Measurements from ENCODE around the gene GRM8. TPM values are rescaled to one million over a fixed set of nuclear protein-coding genes. Genes with fewer than 3 reads are reported as not detected.

GRM8 gene
- total RNA-seq, 1 donor from 2014 or later: not detected

DNA sequence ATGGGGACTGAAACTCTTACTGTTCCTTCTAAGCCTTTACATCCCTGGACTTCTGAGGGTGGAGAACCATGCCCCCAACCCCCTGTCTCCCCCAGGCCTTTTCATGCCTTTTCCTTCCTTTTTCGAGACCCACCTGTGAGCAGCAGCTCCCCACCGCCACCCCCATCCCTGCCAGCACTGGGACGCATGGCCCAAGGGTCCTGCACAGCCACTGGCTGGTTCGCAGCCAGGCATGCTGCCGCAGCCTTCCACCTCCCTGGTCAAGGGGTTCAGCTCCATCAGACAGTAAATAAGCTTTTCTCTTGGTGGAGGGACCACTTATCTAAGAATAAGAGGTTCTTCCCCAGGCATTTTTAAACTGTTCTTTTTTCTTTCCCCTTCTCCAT is 584.4 kb downstream of the GRM8 start:
- Mint-ChIP-seq H3K4me3 (no peak overlapping the region), H3K27me3 (no peaks in the 10 kb centered on the region), H3K36me3 (ENCODE audit: low read depth) (no peaks in the 10 kb centered on the region), H3K9me3 (no peaks in the 10 kb centered on the region), H3K27ac (no peak overlapping the region), H3K4me1 (no peaks in the 10 kb centered on the region)
- intact Hi-C loops (cut with micrococcal nuclease): no loop called here
- DNase-seq: no peak

DNA sequence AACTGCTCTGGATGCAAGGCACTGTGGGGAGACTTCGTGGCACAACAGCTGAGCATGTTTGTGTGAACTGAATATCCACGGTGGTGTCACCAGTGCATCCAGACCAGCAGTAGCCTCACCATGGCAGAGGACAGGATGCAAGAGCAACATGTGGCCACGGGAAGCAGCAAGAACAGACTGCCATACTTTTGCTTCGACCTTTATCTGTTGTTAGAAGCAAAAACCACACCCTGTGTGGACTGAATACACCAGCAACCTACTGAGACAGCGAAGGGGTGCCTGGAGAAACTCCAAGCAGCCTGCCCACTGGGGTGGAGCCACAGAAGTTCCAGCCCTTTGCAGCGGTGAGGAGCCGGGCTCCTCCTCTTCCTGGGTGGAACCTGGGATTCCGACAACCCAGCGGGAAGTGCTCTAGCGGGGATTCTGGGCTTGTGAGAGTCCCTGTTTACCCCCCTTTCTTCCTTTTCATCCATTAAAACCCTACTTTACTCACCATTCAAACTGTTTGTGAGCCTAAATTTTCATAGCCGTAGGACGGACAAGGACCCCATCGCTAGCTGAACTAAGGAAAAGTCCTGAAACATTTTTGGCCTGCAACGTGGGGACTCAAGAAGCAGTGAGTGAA is 584.9 kb downstream of the GRM8 start:
- H3K27ac Mint-ChIP-seq: no peak overlapping the region
- no peak overlapping the region for H3K4me3 Mint-ChIP-seq
- intact Hi-C loops (cut with micrococcal nuclease): no loop called here
- H3K4me1 Mint-ChIP-seq: no peaks in the 10 kb centered on the region
- no peaks in the 10 kb centered on the region for H3K36me3 Mint-ChIP-seq (ENCODE audit: low read depth)
- H3K9me3 Mint-ChIP-seq: no peaks in the 10 kb centered on the region
- H3K27me3 Mint-ChIP-seq: no peaks in the 10 kb centered on the region
- DNase-seq: no peak

DNA sequence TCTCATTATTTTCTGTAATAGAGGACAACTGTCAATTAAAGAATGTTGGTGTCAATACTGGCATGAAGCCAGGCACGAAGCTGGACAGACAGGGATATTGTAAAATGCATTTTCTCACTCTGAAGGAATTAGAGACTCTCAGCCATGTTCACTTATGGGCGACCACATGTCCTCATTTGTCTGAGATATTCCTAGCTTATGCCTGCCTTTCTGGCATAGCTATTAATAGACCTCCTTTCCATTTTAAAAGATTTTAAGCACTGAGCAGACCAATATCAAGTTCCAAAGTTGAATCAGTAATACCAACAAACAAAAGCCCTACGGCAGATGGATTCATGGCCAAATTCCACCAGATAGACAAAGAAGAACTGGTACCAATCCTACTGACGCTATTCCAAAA is 589.9 kb downstream of the GRM8 start:
- no peaks in the 10 kb centered on the region for H3K9me3 Mint-ChIP-seq
- DNase-seq: no peak
- intact Hi-C loops (cut with micrococcal nuclease): no loop called here
- H3K27ac Mint-ChIP-seq: no peak overlapping the region
- no peaks in the 10 kb centered on the region for H3K36me3 Mint-ChIP-seq (ENCODE audit: low read depth)
- no peak overlapping the region for H3K4me3 Mint-ChIP-seq
- H3K27me3 Mint-ChIP-seq: no peaks in the 10 kb centered on the region
- no peaks in the 10 kb centered on the region for H3K4me1 Mint-ChIP-seq

DNA sequence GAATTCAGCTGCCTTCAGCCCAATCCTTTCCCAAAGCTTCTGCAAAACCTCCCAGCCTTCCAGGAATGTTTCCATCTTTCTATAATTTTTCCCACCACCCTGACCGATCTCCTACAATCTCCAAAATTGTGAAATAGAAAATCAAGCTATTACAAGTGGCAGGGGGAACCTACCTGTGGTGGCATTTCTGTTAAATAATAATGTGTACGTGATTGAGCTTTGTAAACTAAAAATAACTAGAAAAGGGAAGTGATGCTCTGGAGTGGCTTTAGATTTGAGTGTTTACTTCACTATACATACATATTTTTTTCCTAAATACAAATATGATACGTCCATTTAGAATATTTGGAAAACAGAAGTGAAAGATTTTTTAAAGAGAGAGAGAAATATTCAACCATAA is 593.6 kb downstream of the GRM8 start:
- H3K27me3 Mint-ChIP-seq: no peaks in the 10 kb centered on the region
- no peak overlapping the region for H3K4me3 Mint-ChIP-seq
- no peak overlapping the region for H3K27ac Mint-ChIP-seq
- no peaks in the 10 kb centered on the region for H3K36me3 Mint-ChIP-seq (ENCODE audit: low read depth)
- H3K4me1 Mint-ChIP-seq: no peaks in the 10 kb centered on the region
- H3K9me3 Mint-ChIP-seq: no peaks in the 10 kb centered on the region
- intact Hi-C loops (cut with micrococcal nuclease): no loop called here
- no peak for DNase-seq

DNA sequence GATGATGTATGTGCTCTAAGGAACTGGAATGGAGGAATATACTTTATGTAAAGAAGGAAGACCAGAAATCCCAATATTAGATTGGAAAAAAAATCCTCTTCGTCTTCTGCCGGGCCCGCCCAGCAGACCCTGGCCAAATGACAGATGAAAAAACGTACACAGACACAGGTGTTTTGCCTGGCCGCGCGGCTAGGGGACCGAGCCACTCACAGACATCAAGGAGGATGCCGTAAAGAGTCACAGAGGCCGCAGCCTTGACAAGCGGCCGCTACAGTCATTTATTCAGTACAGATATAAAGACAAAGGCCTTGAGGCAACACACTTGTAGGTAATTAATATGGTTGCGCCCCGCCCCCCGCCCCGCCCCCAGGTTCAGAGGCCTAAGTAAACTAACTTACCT is 594.1 kb downstream of the GRM8 start:
- Mint-ChIP-seq H3K4me3 (no peak overlapping the region), H3K27me3 (no peaks in the 10 kb centered on the region), H3K4me1 (no peaks in the 10 kb centered on the region), H3K27ac (no peak overlapping the region), H3K9me3 (no peaks in the 10 kb centered on the region), H3K36me3 (ENCODE audit: low read depth) (no peaks in the 10 kb centered on the region)
- intact Hi-C loops (cut with micrococcal nuclease): no loop called here
- DNase-seq: no peak

DNA sequence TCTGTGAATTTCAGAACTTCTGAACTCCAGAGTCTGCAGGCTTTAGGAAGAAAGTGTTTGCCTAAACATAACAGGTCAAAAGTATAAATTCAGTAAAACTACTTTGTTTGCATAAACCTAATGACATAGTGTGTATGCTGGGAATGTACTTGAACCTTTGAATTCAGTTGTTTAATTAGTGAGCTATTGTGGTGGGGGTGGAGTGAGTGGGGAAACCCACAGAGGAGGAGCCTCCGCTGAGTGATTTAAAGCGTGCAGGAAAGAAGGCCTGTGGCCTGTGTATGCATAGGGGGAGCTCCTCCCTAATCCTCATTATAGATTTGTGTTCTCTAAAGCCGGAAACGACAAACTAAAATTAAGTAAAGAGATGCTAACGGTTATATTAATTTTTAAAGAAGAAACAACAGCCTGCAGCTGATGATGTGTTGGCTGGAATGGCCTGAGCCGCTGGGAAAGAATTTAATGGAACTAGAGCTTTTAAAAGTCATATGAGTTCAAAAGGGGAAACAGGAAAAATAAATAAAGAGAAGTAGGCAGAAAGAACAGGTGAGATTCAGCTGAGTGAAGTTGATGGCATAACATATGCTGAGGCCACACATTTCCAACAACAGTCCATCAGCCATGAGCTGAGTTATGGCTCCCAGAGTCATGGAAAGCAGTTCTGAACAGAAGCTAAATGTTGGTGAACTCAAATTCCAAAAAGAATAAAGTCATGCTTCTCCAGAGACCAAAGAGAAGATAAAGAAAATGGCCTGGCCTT is 595.0 kb downstream of the GRM8 start:
- no peaks in the 10 kb centered on the region for H3K9me3 Mint-ChIP-seq
- no peak for DNase-seq
- no peaks in the 10 kb centered on the region for H3K4me1 Mint-ChIP-seq
- H3K36me3 Mint-ChIP-seq (ENCODE audit: low read depth): no peaks in the 10 kb centered on the region
- intact Hi-C loops (cut with micrococcal nuclease): no loop called here
- no peak overlapping the region for H3K27ac Mint-ChIP-seq
- H3K4me3 Mint-ChIP-seq: no peak overlapping the region
- H3K27me3 Mint-ChIP-seq: no peaks in the 10 kb centered on the region

DNA sequence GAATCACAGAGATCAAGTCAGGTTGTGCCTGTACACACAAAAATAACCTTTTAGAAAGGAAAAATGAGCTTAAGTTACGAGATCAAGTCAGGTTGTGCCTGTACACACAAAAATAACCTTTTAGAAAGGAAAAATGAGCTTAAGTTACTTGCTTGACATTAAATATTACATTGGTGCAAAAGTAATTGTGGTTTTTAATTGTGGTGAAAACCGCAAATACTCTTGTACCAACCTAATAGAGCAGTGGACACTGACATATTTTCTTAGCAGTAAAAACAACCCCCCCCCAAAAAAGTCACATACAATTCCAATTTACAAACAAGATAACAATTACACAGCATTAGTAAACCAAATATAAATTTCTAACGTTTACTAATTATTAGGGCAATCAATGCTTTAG is 595.6 kb downstream of the GRM8 start:
- Mint-ChIP-seq H3K27ac (no peak overlapping the region), H3K4me1 (no peaks in the 10 kb centered on the region), H3K4me3 (no peak overlapping the region), H3K27me3 (no peaks in the 10 kb centered on the region), H3K9me3 (no peaks in the 10 kb centered on the region), H3K36me3 (ENCODE audit: low read depth) (no peaks in the 10 kb centered on the region)
- intact Hi-C loops (cut with micrococcal nuclease): no loop called here
- DNase-seq: no peak

DNA sequence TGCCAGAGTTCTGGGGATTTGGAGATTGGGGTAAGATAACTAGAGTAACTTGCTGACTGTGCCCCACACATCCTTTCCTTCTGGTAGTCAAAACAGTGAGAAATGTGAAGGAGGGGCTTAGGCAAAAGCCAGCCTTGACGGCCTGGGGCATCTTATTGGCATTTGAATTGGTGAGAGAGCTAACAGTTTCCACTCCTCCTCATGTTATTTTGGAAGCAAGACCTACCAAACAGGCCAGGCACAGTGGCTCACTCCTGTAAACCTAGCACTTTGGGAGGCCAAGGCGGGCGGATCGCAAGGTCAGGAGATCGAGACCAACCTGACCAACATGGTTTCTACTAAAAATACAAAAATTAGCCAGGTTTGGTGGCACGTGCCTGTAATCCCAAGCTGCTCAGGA is 596.6 kb downstream of the GRM8 start:
- intact Hi-C loops (cut with micrococcal nuclease): no loop called here
- no peaks in the 10 kb centered on the region for H3K36me3 Mint-ChIP-seq (ENCODE audit: low read depth)

DNA sequence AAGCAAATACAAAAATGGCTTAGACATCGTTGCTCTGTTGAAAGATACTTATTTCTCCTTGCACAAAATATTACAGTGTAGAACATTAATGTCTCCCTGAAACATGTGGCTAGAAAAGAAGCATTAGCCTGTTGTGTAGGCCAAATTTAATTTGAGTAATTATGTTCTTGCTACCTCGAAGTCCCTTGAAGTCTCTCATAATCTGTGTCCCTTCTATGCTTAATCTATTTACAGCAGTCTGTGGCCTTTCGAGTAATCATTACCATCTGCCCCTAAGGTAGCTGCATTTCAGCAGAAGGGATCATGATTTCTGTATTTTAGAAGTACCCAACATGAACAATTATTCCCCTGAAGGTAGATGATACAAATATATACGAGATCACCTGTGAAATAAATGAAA is 615.2 kb downstream of the GRM8 start:
- H3K36me3 Mint-ChIP-seq (ENCODE audit: low read depth): no peaks in the 10 kb centered on the region
- no peak overlapping the region for H3K27ac Mint-ChIP-seq
- H3K27me3 Mint-ChIP-seq: no peaks in the 10 kb centered on the region
- no peak for DNase-seq
- no peaks in the 10 kb centered on the region for H3K9me3 Mint-ChIP-seq
- intact Hi-C loops (cut with micrococcal nuclease): no loop called here
- H3K4me1 Mint-ChIP-seq: no peaks in the 10 kb centered on the region
- no peak overlapping the region for H3K4me3 Mint-ChIP-seq

More for the DNA sequence above, 596.6 kb downstream of the GRM8 start:
- H3K9me3 Mint-ChIP-seq: no peaks in the 10 kb centered on the region
- no peaks in the 10 kb centered on the region for H3K27me3 Mint-ChIP-seq
- no peak overlapping the region for H3K27ac Mint-ChIP-seq
- no peak for DNase-seq
- H3K4me3 Mint-ChIP-seq: no peak overlapping the region
- H3K4me1 Mint-ChIP-seq: no peaks in the 10 kb centered on the region

DNA sequence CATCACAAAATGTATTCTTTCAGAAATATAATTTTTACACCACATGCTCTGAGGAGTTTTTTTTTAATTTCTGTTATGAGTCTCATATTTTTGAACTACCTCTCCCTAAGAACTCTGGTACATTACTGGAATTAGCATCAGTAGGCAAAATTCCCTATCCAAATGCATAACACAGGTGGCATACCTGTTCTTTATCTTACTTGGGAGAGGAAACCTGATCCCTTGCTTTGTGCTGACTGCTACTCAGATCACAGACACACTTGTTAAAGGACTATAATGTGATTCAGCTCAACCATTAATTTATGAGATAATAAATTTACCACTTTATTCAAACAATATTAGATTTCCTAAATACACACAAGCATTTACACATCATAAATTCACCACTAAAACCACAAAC is 617.2 kb downstream of the GRM8 start:
- Mint-ChIP-seq H3K36me3 (ENCODE audit: low read depth) (no peaks in the 10 kb centered on the region), H3K27me3 (no peaks in the 10 kb centered on the region), H3K9me3 (no peaks in the 10 kb centered on the region), H3K4me3 (no peak overlapping the region), H3K4me1 (no peaks in the 10 kb centered on the region), H3K27ac (no peak overlapping the region)
- DNase-seq: no peak
- intact Hi-C loops (cut with micrococcal nuclease): no loop called here

DNA sequence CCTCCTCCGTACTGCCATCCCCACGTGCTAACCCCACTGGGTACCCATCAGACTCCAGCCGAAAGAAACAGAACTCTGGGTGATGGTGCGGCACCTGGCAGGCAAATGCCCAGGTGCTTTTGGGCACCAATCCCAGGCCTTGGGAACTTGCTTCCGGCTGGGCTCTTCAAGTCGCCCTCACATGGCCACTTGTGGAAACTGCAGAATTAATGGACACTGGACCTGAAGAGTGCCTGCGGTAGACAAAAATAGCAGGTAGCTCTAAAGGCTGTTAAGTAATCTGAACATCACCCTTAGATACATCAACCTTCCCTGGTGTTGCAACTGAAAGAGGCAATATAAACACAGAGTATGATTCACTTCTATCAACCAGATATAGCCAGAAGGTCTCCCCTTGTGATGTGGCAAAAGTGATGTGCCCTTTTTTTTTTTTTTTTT is 644.4 kb downstream of the GRM8 start:
- H3K27ac Mint-ChIP-seq: no peak overlapping the region
- no peaks in the 10 kb centered on the region for H3K36me3 Mint-ChIP-seq (ENCODE audit: low read depth)
- intact Hi-C loops (cut with micrococcal nuclease): no loop called here
- DNase-seq: no peak
- H3K4me3 Mint-ChIP-seq: no peak overlapping the region
- H3K4me1 Mint-ChIP-seq: no peaks in the 10 kb centered on the region
- no peaks in the 10 kb centered on the region for H3K27me3 Mint-ChIP-seq
- no peaks in the 10 kb centered on the region for H3K9me3 Mint-ChIP-seq

DNA sequence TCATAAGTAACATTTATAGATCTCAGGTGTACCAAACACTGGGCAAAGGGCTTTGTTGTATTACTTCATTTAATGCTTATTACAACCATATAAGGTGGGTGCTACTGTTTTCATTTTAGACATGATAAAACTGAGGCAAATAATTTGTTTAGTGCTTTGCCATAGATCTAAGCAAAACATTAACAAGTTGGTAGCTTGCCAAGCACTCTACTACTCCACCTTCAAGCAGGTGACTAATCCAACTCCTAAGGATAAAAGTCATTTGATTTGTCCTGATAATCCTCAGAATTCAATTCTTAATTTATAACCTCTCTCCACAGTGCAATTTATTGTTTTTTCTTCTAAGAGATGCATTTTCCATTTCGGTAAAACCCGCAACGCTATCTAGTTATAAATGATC is 646.4 kb downstream of the GRM8 start:
- no peaks in the 10 kb centered on the region for H3K27me3 Mint-ChIP-seq
- H3K4me1 Mint-ChIP-seq: no peaks in the 10 kb centered on the region

DNA sequence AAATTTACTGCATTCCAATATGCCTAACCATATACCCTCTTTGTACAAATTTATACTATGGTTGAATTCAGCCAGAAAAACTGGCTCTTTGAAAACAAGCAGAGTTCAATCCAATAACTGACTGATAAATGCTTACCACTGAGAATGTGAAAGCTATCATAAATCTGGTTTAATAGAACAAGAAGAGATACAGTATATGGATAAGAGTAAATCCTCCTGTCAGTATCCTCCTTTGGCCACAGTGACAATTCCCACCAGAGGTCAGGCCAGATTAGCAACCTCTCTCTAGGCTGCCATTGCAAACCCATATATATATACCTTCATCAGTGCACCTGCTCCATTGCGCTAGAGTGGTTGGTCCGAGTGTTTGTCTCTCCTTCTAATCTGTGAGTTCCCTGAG is 647.2 kb downstream of the GRM8 start:
- no peaks in the 10 kb centered on the region for H3K9me3 Mint-ChIP-seq
- no peak overlapping the region for H3K27ac Mint-ChIP-seq
- H3K4me3 Mint-ChIP-seq: no peak overlapping the region
- intact Hi-C loops (cut with micrococcal nuclease): no loop called here
- H3K27me3 Mint-ChIP-seq: no peaks in the 10 kb centered on the region
- no peak for DNase-seq
- H3K4me1 Mint-ChIP-seq: no peaks in the 10 kb centered on the region
- no peaks in the 10 kb centered on the region for H3K36me3 Mint-ChIP-seq (ENCODE audit: low read depth)

More for the DNA sequence above, 646.4 kb downstream of the GRM8 start:
- intact Hi-C loops (cut with micrococcal nuclease): no loop called here
- Mint-ChIP-seq H3K9me3 (no peaks in the 10 kb centered on the region), H3K36me3 (ENCODE audit: low read depth) (no peaks in the 10 kb centered on the region), H3K4me3 (no peak overlapping the region), H3K27ac (no peak overlapping the region)
- DNase-seq: no peak

DNA sequence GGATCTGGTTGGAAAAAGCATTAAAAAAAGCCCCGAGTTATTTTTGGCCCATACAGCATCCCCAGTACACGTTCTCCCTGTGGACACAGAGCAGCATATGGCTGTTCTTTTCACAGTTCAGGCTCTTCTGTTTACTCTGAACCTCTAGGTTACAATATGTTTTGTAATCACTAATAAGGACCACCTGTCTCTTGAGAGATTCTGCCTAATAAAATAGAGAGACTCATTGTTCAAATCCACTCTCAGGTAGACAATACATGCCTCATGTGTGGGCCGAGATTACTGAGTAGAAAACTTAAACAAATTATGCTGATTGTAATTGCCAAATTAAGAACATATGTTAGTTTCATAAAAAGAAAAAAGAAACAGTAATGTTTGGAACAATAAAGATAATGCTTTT is 647.7 kb downstream of the GRM8 start:
- H3K4me3 Mint-ChIP-seq: no peak overlapping the region
- H3K4me1 Mint-ChIP-seq: no peaks in the 10 kb centered on the region
- intact Hi-C loops (cut with micrococcal nuclease): no loop called here
- DNase-seq: no peak
- no peaks in the 10 kb centered on the region for H3K36me3 Mint-ChIP-seq (ENCODE audit: low read depth)
- H3K9me3 Mint-ChIP-seq: no peaks in the 10 kb centered on the region
- no peaks in the 10 kb centered on the region for H3K27me3 Mint-ChIP-seq
- H3K27ac Mint-ChIP-seq: no peak overlapping the region
